Mesenteric fat pad (tissue), 1 donor: ENCODE results near the gene BST1. TPM values are rescaled to one million over a fixed set of nuclear protein-coding genes. Genes with fewer than 3 reads are reported as not detected.
A peak's percentile ranks its signal among the peaks of the same experiment; 100 is the strongest.

ENCODE experiments used
- DNase-seq: peaks from one replicate; pipeline ENCODE4 v3.0.0-alpha.2; 2020; ENCODE audit warnings: low spot score
- long read RNA-seq: library from polyadenylated mRNA; unstranded; transcript quantifications from one replicate; pipeline ENCODE4 v2.0.0, GENCODE V29; 2020
- total RNA-seq: library from RNA; stranded (reverse); fragmentation: NEBNext Ultra II Directional; extraction: Animal tissue kit (Norgen Biotek cat#: 25700); gene quantifications from one replicate; pipeline ENCODE4 v1.2.1, GENCODE V29; 2021
- donor health status: DM: yes; HTN: yes; CAD: no.

BST1 gene
- total RNA-seq, result 21.8 TPM
- long read RNA-seq, transcript BST1-201 (9 exons, 1,480 nt), result major isoform, 28 of 57 reads
- long read RNA-seq, partial matches to known transcripts, result 0 of 57 reads
- long read RNA-seq, other reads (novel, unspliced or antisense), result 29 of 57 reads

- peak; percentile 94 for DNase-seq
Observed at GRCh38 chr4:15702941-15703403, at the start of gene BST1. BST1 (plus strand) TSS chr4:15703065; CDS start chr4:15703145, 80 bp downstream.

GRCh38 chr4:15653420-15653819 lies 49.4 kb upstream of the BST1 start:
- no peak for DNase-seq

- DNase-seq, result no peak
Observed at GRCh38 chr4:15653864-15654592, 48.8 kb upstream of the BST1 start.

- peak; percentile 91 for DNase-seq
Observed at GRCh38 chr4:15654593-15655222, 48.2 kb upstream of the BST1 start.

GRCh38 chr4:15655223-15656037 lies 47.4 kb upstream of the BST1 start, which contains the start of gene FBXL5:
FBXL5 (minus strand) TSS chr4:15655357; CDS start chr4:15655287, 70 bp downstream.
- peak; percentile 93 for DNase-seq

GRCh38 chr4:15656038-15656470 lies 46.8 kb upstream of the BST1 start:
- DNase-seq, result no peak

GRCh38 chr4:15657366-15657765 lies 45.5 kb upstream of the BST1 start:
- no peak for DNase-seq

- no peak for DNase-seq
Observed at GRCh38 chr4:15658136-15658770, 44.6 kb upstream of the BST1 start.

- DNase-seq, result no peak
Observed at GRCh38 chr4:15658781-15659180, 44.1 kb upstream of the BST1 start.

GRCh38 chr4:15659768-15660570 lies 42.9 kb upstream of the BST1 start:
- no peak for DNase-seq

- DNase-seq, result no peak
Observed at GRCh38 chr4:15665753-15666365, 37.0 kb upstream of the BST1 start.

- DNase-seq, result no peak
Observed at GRCh38 chr4:15667006-15667405, 35.9 kb upstream of the BST1 start.

GRCh38 chr4:15668566-15669435 lies 34.1 kb upstream of the BST1 start:
- no peak for DNase-seq

GRCh38 chr4:15670576-15670975 lies 32.3 kb upstream of the BST1 start:
- no peak for DNase-seq

- no peak for DNase-seq
Observed at GRCh38 chr4:15672101-15672500, 30.8 kb upstream of the BST1 start.

GRCh38 chr4:15673337-15673736 lies 29.5 kb upstream of the BST1 start:
- no peak for DNase-seq

- DNase-seq, result no peak
Observed at GRCh38 chr4:15674046-15674445, 28.8 kb upstream of the BST1 start.

- no peak for DNase-seq
Observed at GRCh38 chr4:15674926-15675325, 27.9 kb upstream of the BST1 start.

- DNase-seq, result no peak
Observed at GRCh38 chr4:15675356-15675755, 27.5 kb upstream of the BST1 start.
